Spleen (tissue), 11 donors: Measurements from ENCODE around the gene ZNF326. TPM values are rescaled to one million over a fixed set of nuclear protein-coding genes. Genes with fewer than 3 reads are reported as not detected.

Source experiments
- DNase-seq: peaks from one replicate; pipeline ENCODE4 v3.0.0-alpha.2; 2020
- H3K27ac ChIP-seq, 8 donors: fragments of 200-600 bp; sonication (generic) in 7 of 8; 1 replicate in 4 of 8; 2 replicates in 4 of 8; pipeline versions ENCODE4 v1.5.0 to v1.8.0; 2016 to 2021; ENCODE audit warnings: inconsistent platforms in 4 of 8, mild to moderate bottlenecking in 4 of 8, moderate library complexity in 1 of 8
- H3K27me3 ChIP-seq, 7 donors: fragments of 200-600 bp; sonication (generic) in 6 of 7; replicated peaks in 1 of 7; 1 replicate in 4 of 7; 2 replicates in 3 of 7; pipeline versions ENCODE4 v1.5.0 to v1.8.0; 2016 to 2021; ENCODE audit warnings: inconsistent platforms in 3 of 7, mild to moderate bottlenecking in 1 of 7
- H3K36me3 ChIP-seq, 6 donors: fragments of 200-600 bp; sonication (generic) in 5 of 6; 1 replicate in 4 of 6; 2 replicates in 2 of 6; pipeline versions ENCODE4 v1.5.0 to v1.8.0; 2016 to 2021; ENCODE audit warnings: inconsistent platforms in 2 of 6
- H3K4me1 ChIP-seq, 6 donors: fragments of 200-600 bp; sonication (generic) in 5 of 6; 1 replicate in 3 of 6; 2 replicates in 3 of 6; pipeline versions ENCODE4 v1.5.0 to v1.8.0; 2016 to 2021; ENCODE audit warnings: inconsistent platforms in 3 of 6
- H3K4me3 ChIP-seq, 8 donors: fragments of 200-600 bp; sonication (generic) in 7 of 8; 1 replicate in 4 of 8; 2 replicates in 4 of 8; pipeline versions ENCODE4 v1.5.0 to v1.8.0; 2016 to 2021; ENCODE audit warnings: inconsistent platforms in 4 of 8, mild to moderate bottlenecking in 4 of 8, moderate library complexity in 2 of 8
- H3K9me3 ChIP-seq, 8 donors: fragments of 200-600 bp; sonication (generic) in 7 of 8; 1 replicate in 4 of 8; 2 replicates in 4 of 8; pipeline versions ENCODE4 v1.5.0 to v1.8.0; 2016 to 2021; ENCODE audit warnings: inconsistent platforms in 4 of 8
- CTCF ChIP-seq, 11 experiments: fragments of 200-600 bp in 7 of 11; fragments of 450-650 bp in 4 of 11; sonication (generic) in 4 of 11; IDR thresholded peaks in 8 of 11; conservative IDR thresholded peaks in 3 of 11; 1 replicate in 7 of 11; 2 replicates in 4 of 11; pipeline versions ENCODE4 v1.4.0 to v1.8.0; 2016 to 2021; ENCODE audit warnings: antibody characterized with exemption in 11 of 11, inconsistent platforms in 4 of 11, mild to moderate bottlenecking in 1 of 11
- POLR2A ChIP-seq, 3 donors: fragments of 450-650 bp; IDR thresholded peaks; one replicate each; pipeline ENCODE4 v1.5.1; 2017; ENCODE audit warnings: antibody characterized with exemption in 3 of 3, mild to moderate bottlenecking in 1 of 3
- POLR2AphosphoS5 ChIP-seq, 3 donors: sonication (generic); formaldehyde crosslinking; IDR thresholded peaks; one replicate each; pipeline ENCODE4 v1.5.1; 2017; ENCODE audit warnings: antibody characterized with exemption in 3 of 3
- WGBS, 5 donors: extraction: QIAGEN DNeasy Blood & Tissue Kit in 3 of 5; methylation state at CpG; one replicate each; pipeline versions ENCODE4 v1.1.5 to v1.1.7; 2013 to 2018; 5-methylcytosine and 5-hydroxymethylcytosine counted together
- intact Hi-C: fragments of 100-400 bp; cut with DNase I; formaldehyde crosslinking; loops from one replicate; pipeline ENCODE4 v1.15.0; 2023; ENCODE audit warnings: low total_unique reads
- polyA plus RNA-seq, 3 donors: library from polyadenylated mRNA; stranded (reverse); fragments of 200-250 nt; gene quantifications; one replicate each; pipeline ENCODE4 v1.2.1, GENCODE V29; 2013
- total RNA-seq, 7 donors: library from RNA; depleted of rRNA in 3 of 7; stranded (reverse); fragments of >200 nt in 3 of 7; fragmentation: NEBNext Ultra II Directional in 4 of 7; extraction: Animal tissue kit (Norgen Biotek cat#: 25700) in 4 of 7; gene quantifications; one replicate each; pipeline versions ENCODE4 v1.1.0 to v1.2.1, GENCODE V29; 2016 to 2021
- donor health status: healthy with polysubstance abuse.
- donor health status: DM: no; HTN: no; CAD: no; lungs with moderate emphysema.
- donor health status: DM: no; HTN: no; CAD: no.
- donor health status: Bipolar disorder and iron deficiency.
- donor health status: healthy.
- donor health status: DM: no; HTN: no; CAD: no.
- donor health status: DM: yes; HTN: yes; CAD: no.

ZNF326 gene
- total and polyA plus RNA-seq, 10 donors = 4.6 to 27.9 (median 18.6) TPM

DNA sequence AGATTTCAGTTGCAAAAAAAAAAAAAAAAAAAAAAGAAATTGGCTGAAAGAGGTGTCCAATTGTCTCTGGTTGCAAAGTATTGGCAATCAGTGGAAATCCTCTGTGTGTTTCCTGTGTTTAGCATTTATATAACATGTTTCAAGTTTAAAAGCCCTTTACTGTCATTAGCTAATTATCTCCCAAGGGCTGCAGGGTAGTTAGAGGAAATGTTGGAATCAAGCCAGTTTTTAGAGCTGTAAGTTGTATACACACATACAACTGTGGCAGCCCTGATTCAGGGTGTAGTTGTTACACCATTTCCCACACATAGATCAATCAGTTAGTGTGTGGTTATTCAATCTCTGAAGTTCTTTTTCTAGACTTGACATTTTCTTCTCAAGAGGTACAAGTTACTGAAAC is 8.9 kb upstream of the ZNF326 start:
- no peak for DNase-seq
- H3K36me3 ChIP-seq = no peaks in the 10 kb centered on the region
- H3K27me3 ChIP-seq = no peaks in the 10 kb centered on the region
- H3K9me3 ChIP-seq = no peaks in the 10 kb centered on the region
- H3K4me3 ChIP-seq = no peak overlapping the region
- intact Hi-C loops = loop anchor here (2.0 kb wide), 1 partner anchor 181 kb away; no protein-coding TSS in a partner anchor
- H3K27ac ChIP-seq = no peak overlapping the region
- H3K4me1 ChIP-seq = peaks cover 0 to 16% (median 3%) of the 10 kb centered on the region in 6 donors
- TF ChIP-seq POLR2AphosphoS5 (IDR thresholded peaks at IDR 0.05) (no peak), CTCF (IDR thresholded peaks at IDR 0.05 in 8 of 11, conservative IDR thresholded peaks at IDR 0.05 in 3 of 11) (no peak), POLR2A (IDR thresholded peaks at IDR 0.05) (no peak)

DNA sequence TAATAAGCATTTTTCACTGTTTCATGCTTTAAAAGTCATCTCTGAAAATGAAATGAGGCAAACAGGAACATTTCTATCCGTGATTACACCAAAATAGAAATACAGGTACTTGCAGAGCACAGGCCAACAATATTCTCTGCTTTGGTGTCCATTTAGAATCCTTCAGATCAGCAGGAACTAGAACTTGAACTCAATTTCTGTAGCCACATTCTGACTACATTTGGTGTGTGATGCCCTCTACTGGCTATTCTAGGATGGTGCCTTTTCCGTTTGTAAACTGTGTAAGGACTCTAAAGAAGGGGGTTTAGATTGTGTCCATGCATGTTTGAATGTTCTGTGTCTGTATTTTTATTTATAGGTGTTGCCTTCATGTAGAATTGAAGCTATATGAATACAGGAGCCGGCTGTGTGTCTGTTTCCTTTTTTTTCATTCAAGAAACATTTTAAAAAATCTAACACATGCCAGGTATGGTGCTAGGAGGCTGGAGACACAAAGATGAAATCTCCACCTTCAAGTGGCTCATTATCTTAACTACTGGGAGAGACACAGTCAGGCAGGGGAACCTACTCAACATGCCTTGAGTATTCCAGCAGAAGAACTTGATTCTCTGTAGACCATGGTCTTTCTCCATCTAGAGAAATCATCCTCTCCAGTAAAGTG is 7.6 kb upstream of the ZNF326 start:
- no peak for TF ChIP-seq POLR2AphosphoS5 (IDR thresholded peaks at IDR 0.05)
- TF ChIP-seq CTCF (IDR thresholded peaks at IDR 0.05 in 8 of 11, conservative IDR thresholded peaks at IDR 0.05 in 3 of 11) = peak; percentile 76 to 91 (median 88)
- 0 to 4% (median 2%) methylated on average over 3 of the region's 3 CpGs for WGBS, 5 donors
- no peak for DNase-seq
- intact Hi-C loops = loop anchor here (2.0 kb wide), 1 partner anchor 182 kb away; no protein-coding TSS in a partner anchor
- Histone ChIP-seq H3K9me3 (no peaks in the 10 kb centered on the region), H3K4me1 (peaks cover 0 to 15% (median 3%) of the 10 kb centered on the region in 6 donors), H3K4me3 (no peak overlapping the region), H3K27me3 (no peaks in the 10 kb centered on the region), H3K27ac (no peak overlapping the region), H3K36me3 (no peaks in the 10 kb centered on the region)

- WGBS, 5 donors = 94 to 97% (median 95%) methylated on average over 23 of the region's 23 CpGs
These were observed 5.8 kb upstream of the ZNF326 start for GRCh38 chr1:89989099-89989498.

More at GRCh38 chr1:89989099-89989498, 5.8 kb upstream of the ZNF326 start:
- DNase-seq = no peak
- H3K27me3 ChIP-seq = no peaks in the 10 kb centered on the region
- H3K27ac ChIP-seq = no peak overlapping the region
- peaks cover 0 to 13% (median 4%) of the 10 kb centered on the region in 6 donors for H3K4me1 ChIP-seq
- intact Hi-C loops = no loop called here
- H3K36me3 ChIP-seq = no peaks in the 10 kb centered on the region
- TF ChIP-seq CTCF (IDR thresholded peaks at IDR 0.05 in 8 of 11, conservative IDR thresholded peaks at IDR 0.05 in 3 of 11) (no peak), POLR2A (IDR thresholded peaks at IDR 0.05) (no peak), POLR2AphosphoS5 (IDR thresholded peaks at IDR 0.05) (no peak)
- no peaks in the 10 kb centered on the region for H3K9me3 ChIP-seq
- no peak overlapping the region for H3K4me3 ChIP-seq
